HAP-1 (cell line): ENCODE measurements around the gene GPSM3.
"Not testable (repeated sequence)": the region's sequence is repeated elsewhere in the genome, so short reads cannot be mapped to it uniquely, and the experiment has no call there.

Experiments used
- DNase-seq, 2 experiments: peaks; one replicate each; pipeline ENCODE4 v3.0.0-alpha.2; 2016 to 2020; ENCODE audit warnings: low spot score in 2 of 2
- H3K27me3 ChIP-seq: fragments of 250-450 bp; sonication (Bioruptor Pico); 2 replicates; pipeline ENCODE4 v1.5.1; 2020; ENCODE audit warnings: low read depth, mild to moderate bottlenecking, moderate library complexity
- H3K36me3 ChIP-seq: fragments of 250-450 bp; sonication (Bioruptor Pico); replicated peaks from 2 replicates; pipeline ENCODE4 v1.5.1; 2020; ENCODE audit warnings: mild to moderate bottlenecking
- H3K4me1 ChIP-seq: fragments of 250-450 bp; sonication (Bioruptor Pico); 2 replicates; pipeline ENCODE4 v1.5.1; 2020; ENCODE audit warnings: mild to moderate bottlenecking
- H3K4me3 ChIP-seq: fragments of 250-450 bp; sonication (Bioruptor Pico); 2 replicates; pipeline ENCODE4 v1.5.1; 2020; ENCODE audit warnings: mild to moderate bottlenecking, moderate library complexity
- H3K9me3 ChIP-seq: fragments of 250-450 bp; sonication (Bioruptor Pico); 2 replicates; pipeline ENCODE4 v1.5.1; 2020; ENCODE audit warnings: mild to moderate bottlenecking, moderate library complexity
- in situ Hi-C: fragments of 300-500 bp; cut with MboI; formaldehyde crosslinking; loops from 3 replicates; pipeline ENCODE4 v1.14.3; 2020; ENCODE audit warnings: low sequenced_read_pairs, inconsistent platforms, mixed read lengths

Gene GPSM3

DNA sequence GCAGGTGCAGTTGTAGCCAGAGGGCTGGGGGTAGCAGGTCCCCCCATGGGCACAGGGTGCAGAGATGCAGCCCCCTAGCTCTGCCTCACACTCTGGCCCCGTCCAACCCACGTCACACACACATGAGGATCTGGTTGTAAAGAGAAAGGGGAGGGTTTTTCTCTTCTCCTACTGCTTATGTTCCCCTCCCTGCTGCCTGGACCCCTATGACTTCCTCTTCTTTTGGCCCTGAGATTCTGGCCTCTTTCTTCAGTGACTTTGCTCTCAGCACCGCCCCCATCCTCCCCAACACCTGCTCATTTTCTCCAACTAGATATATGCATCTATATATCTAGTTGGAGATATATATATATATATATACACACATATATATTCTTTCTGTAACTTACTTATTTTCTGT, 21.7 kb upstream of the GPSM3 start:
- Histone ChIP-seq H3K27me3 (no peaks in the 10 kb centered on the region), H3K36me3 (no peaks in the 10 kb centered on the region), H3K9me3 (no peaks in the 10 kb centered on the region), H3K4me1 (no peaks in the 10 kb centered on the region), H3K4me3 (no peak overlapping the region)
- in situ Hi-C loops: no loop called here
- DNase-seq: no peak

DNA sequence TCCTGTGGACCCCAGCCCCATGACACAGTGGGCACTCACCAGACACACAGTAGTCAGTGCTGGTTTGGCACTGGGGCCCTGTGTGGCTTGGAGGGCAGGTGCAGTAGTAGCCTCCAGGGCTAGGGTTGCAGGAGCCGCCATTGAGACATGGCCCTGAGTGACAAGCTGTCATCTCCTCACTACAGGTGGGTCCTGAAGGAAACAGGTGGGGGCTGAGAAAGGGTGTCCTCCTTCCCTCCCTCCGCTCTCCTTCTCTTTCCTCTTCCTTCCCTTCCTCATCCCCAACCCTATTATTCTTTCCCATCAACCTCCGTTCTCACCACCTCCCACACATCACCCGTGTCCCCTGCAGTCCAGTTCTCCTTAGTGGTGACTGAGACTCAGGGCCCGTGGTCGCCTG, 21.2 kb upstream of the GPSM3 start:
- Histone ChIP-seq H3K27me3 (no peaks in the 10 kb centered on the region), H3K4me1 (no peaks in the 10 kb centered on the region), H3K9me3 (no peaks in the 10 kb centered on the region), H3K4me3 (no peak overlapping the region), H3K36me3 (no peaks in the 10 kb centered on the region)
- in situ Hi-C loops: no loop called here
- no peak for DNase-seq

DNA sequence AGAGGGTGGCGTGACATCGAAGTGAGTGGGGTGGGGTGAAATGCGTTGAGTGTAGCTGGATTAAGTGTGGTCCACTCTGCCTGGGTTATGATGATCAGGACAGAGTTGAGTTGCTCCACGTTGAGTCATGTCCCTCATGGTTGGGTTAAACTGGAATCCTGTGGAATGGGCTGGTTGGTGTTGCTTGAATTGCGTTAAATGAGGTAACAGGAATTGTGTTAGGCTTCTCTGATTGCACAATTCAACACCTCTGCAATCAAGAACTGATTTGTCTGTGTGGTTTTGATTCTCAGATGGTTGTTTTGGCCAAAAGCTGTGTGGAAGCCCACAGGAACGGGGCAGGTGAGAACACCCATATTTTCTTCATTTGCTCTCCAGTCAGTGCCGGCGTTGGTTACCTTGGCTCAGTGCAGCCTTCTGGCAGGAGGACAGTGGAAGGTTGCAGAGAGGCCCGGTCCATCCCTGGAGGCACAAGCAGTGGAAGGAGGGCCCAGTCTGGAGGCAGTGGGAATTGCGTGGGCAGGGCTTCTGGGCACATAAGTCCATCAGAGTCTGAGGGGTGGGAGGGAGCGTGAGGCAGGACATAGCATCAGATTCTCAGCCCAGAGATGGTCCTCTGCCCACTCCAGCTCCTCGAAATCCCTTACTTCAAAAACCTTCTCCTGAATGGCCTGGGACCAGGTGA, 19.8 kb upstream of the GPSM3 start:
- in situ Hi-C loops: no loop called here
- Histone ChIP-seq H3K36me3 (no peaks in the 10 kb centered on the region), H3K4me1 (no peaks in the 10 kb centered on the region), H3K4me3 (no peak overlapping the region), H3K9me3 (no peaks in the 10 kb centered on the region), H3K27me3 (no peaks in the 10 kb centered on the region)
- DNase-seq: no peak

DNA sequence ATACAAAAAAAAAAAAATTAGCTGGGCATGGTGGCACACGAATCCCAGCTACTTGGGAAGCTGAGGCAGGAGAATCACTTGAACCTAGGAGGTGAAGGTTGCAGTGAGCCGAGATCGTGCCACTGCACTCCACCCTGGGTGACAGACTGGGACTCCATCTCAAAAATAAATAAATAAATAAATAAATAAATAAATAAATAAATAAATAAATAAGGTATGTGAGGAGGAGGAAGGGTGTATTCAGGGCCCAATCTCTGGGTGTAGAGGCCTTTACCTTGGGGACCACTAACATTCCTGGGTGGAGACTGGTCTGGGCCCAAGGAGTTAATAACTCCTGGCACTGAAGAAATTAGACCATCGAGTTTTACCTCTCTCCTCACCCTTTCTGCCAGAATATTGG, 19.0 kb upstream of the GPSM3 start:
- H3K27me3 ChIP-seq, DNase-seq, in situ Hi-C loops, H3K4me1 ChIP-seq, H3K36me3 ChIP-seq, H3K4me3 ChIP-seq, H3K9me3 ChIP-seq: not testable (repeated sequence)

DNA sequence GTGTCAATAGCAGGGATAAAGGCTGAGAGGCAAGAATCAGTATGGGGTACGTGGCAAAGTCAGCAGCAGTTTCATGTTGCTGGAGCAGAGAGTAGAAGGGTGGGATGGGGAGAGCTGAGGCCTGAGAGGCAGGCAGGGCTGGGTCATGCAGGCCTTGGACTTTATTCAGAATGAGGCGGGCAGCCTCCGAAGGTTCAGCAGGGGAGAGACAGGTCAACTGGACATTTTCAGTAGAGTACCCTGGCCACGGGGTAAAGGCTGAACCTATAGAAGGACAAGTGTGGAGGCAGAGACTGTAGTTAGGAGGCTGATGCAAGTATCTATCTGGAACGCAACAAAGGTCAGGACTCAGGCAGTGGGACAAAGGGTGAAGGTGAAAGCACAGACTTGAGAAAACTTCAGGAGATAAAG, 17.8 kb upstream of the GPSM3 start:
- H3K4me1 ChIP-seq: no peaks in the 10 kb centered on the region
- DNase-seq: no peak
- no peaks in the 10 kb centered on the region for H3K9me3 ChIP-seq
- no peak overlapping the region for H3K4me3 ChIP-seq
- H3K27me3 ChIP-seq: no peaks in the 10 kb centered on the region
- in situ Hi-C loops: no loop called here
- no peaks in the 10 kb centered on the region for H3K36me3 ChIP-seq

DNA sequence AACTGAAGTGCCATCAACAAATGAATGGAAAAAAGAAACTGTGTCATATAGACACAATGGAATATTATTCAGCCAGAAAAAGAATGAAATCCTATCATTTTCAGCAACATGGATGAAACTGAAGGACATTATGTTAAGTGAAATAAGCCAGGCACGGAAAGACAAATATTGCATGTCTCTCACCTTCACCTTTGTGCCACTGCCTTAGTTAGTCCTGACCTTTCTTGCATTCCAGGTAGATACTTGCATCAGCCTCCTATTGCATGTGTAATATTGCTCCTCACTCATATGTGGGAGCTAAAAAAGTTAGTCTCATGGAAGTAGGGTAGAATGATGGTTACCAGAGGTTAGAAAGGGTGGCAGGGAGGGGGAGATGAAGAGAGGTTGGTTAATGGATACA, 16.6 kb upstream of the GPSM3 start:
- H3K9me3 ChIP-seq: no peaks in the 10 kb centered on the region
- no peaks in the 10 kb centered on the region for H3K4me1 ChIP-seq
- 0 out of 2 replicates have a peak, but pooled peaks cover 2% of the 10 kb centered on the region for H3K27me3 ChIP-seq
- in situ Hi-C loops: no loop called here
- no peak for DNase-seq
- no peaks in the 10 kb centered on the region for H3K36me3 ChIP-seq
- no peak overlapping the region for H3K4me3 ChIP-seq

DNA sequence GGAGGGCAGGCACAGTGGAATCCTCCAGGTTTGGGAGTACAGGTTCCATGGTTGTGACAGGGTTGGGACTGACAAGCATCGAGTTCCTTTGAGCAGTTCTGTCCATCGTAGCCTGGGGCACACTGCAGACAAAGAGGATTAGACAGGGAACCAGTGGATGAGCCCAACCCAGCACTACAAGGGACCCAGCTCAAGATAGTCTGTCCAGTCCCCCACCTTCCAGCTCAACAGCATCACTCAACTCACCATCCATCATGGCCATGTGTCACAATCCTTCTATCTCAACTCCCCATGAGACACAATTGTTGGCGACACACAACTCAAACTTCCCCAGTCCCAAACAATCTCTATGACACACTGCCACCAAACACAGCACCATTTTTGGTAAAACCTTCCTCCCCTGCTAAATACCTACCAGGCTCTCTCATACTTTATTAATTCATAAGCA, 11.8 kb upstream of the GPSM3 start:
- in situ Hi-C loops: no loop called here
- H3K36me3 ChIP-seq: no peaks in the 10 kb centered on the region

DNA sequence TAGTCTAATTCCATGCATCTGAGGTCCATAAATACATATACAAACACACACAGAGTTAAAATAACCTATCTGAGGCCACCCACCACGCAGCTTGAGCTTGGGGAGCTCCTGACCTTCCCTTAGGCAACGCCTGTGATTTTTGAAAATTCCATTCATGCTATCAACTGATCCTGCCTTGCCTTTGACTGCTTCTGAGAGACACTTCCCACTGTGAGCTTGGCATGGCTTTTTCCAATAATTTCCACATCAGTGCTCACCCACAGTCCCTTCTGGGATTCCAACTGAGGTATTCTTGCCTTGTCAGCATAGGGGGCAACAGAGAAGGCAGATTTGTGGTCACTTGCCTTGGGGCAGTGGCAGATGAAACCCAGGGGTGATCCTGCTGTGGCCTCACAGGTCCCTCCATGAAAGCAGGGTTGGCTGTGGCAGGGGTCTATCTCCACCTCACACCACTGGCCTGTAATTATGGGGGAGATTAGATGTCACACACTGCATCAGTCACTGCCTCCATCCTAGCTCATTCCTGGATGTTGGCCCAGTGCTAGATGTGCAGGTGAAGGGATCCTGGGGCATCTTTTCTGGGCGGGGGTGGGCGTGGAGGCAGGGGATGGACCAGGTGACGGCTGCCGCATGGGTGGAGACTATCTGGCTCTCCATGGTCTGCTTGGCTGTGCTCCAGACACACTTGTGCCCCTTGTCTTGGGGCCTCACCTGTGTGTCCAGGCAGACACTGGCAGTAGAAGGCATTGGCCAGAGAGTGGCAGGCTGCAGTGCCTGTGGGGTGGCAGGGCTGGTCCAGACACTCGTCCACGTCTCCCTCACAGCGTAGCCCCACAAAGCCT, 11.2 kb upstream of the GPSM3 start:
- in situ Hi-C loops: no loop called here

More for the DNA sequence above, 11.8 kb upstream of the GPSM3 start:
- no peak for DNase-seq
- Histone ChIP-seq H3K9me3 (no peaks in the 10 kb centered on the region), H3K4me3 (no peak overlapping the region), H3K27me3 (0 out of 2 replicates have a peak, but pooled peaks cover 2% of the 10 kb centered on the region), H3K4me1 (no peaks in the 10 kb centered on the region)

DNA sequence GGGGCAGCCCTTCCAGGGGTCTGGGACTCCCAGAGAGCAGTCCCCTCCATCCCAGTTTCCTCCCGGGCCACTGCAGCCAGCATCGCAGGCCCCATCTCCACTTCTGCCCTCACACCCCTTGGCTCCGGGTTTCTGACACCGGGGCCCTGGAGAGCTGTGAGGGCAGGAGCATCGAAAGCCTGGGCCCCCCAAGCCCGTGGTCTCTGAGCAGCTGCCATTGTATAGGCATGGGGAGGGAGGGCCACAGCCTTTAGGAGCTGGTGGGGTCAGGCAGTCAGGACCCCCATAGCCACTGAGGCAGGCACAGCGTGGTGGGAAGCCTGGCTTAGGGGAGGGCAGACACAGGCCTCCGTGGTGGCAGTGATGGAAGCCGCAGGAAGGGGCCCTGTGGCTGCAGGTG, 9.7 kb upstream of the GPSM3 start:
- Histone ChIP-seq H3K9me3 (no peaks in the 10 kb centered on the region), H3K4me1 (no peaks in the 10 kb centered on the region), H3K36me3 (no peaks in the 10 kb centered on the region), H3K27me3 (0 out of 2 replicates have a peak, but pooled peaks cover 2% of the 10 kb centered on the region), H3K4me3 (no peak overlapping the region)
- in situ Hi-C loops: no loop called here
- no peak for DNase-seq

More for the DNA sequence above, 11.2 kb upstream of the GPSM3 start:
- no peak for DNase-seq
- H3K4me1 ChIP-seq: no peaks in the 10 kb centered on the region
- 0 out of 2 replicates have a peak, but pooled peaks cover 2% of the 10 kb centered on the region for H3K27me3 ChIP-seq
- H3K4me3 ChIP-seq: no peak overlapping the region
- no peaks in the 10 kb centered on the region for H3K36me3 ChIP-seq
- no peaks in the 10 kb centered on the region for H3K9me3 ChIP-seq

DNA sequence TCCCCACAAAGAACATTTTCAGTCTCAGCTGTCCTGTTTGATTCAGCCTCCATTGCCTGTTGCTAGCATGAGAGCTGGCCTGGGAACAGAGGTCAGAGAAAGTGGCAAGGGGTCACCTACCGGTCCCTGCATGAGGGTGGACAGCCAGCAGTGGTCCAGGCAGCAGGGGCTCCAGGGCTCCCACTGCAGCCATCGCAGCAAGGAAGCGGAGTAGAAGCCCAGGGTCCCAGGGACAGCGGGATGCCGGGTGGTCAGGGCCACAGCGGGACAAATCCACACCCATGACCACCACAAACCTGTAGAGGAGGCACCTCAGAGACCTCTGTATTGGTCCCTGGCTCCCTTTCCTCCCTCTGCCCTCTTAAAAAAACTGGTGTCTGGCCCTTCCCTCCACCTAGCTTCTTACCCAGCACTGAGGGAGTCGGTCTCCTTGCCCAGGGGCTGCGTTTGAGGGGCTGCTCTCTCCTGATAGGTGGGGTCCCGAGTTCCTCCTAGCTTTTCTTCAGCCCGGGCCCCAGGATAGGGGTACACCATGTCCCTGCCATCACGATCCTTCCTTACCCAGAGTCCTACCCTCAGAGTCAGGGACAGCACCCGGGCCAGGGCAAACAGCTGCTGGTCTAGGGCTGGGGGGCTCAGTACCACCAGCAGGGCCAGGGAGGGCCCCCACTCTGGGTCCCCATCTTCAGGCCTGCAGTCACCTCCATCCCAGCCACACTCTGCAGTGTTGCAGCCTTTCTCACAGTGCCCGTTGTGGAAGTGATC, 8.4 kb upstream of the GPSM3 start:
- 0 out of 2 replicates have a peak, but pooled peaks cover 2% of the 10 kb centered on the region for H3K27me3 ChIP-seq
- no peak overlapping the region for H3K4me3 ChIP-seq
- peaks cover 7% of the 10 kb centered on the region for H3K4me1 ChIP-seq
- no peak for DNase-seq
- H3K9me3 ChIP-seq: no peaks in the 10 kb centered on the region
- H3K36me3 ChIP-seq: no peaks in the 10 kb centered on the region
- in situ Hi-C loops: no loop called here

DNA sequence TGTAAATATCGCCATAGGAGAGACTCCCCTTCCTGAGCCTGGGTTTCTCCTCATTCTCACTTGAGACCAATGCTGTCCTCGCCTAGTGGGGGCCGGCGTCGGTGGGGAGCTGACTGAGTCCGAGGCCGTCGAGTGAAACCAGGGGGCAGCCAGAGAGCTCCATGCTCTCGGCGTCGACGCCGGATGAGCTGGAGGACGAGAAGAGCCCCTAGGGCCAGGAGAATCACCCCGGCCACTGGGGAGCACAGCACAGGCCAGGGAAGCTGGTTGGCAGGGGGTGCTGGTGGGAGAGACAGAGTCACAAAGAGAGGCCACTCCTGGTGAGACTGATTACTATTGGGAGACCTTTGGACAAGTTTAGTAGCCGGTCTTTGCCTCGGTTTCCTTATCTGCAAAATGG, 6.4 kb upstream of the GPSM3 start:
- Histone ChIP-seq H3K4me1 (peaks cover 12% of the 10 kb centered on the region), H3K36me3 (no peaks in the 10 kb centered on the region), H3K27me3 (no peaks in the 10 kb centered on the region), H3K4me3 (no peak overlapping the region), H3K9me3 (no peaks in the 10 kb centered on the region)
- in situ Hi-C loops: no loop called here
- no peak for DNase-seq

DNA sequence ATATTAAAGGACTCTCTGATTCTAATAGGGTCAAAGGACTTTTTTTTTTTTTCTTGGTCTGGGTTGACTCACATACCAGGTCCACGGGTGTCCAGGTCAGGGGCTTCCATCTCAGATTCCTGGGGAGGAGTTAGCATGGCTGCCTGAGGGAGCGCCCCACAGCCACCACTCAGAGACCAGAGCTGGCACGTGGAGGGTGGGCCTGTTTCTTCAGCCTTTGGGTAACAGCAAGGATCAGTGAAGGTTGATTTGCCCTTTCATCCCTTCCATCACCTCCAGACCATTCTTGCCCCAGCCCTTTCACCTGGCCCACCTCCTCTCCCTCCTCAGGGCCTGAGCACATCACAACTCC, 5.9 kb upstream of the GPSM3 start:
- H3K36me3 ChIP-seq: no peaks in the 10 kb centered on the region
- no peaks in the 10 kb centered on the region for H3K27me3 ChIP-seq
- in situ Hi-C loops: no loop called here
- H3K4me1 ChIP-seq: peaks cover 12% of the 10 kb centered on the region
- H3K9me3 ChIP-seq: no peaks in the 10 kb centered on the region
- DNase-seq: no peak
- no peak overlapping the region for H3K4me3 ChIP-seq

DNA sequence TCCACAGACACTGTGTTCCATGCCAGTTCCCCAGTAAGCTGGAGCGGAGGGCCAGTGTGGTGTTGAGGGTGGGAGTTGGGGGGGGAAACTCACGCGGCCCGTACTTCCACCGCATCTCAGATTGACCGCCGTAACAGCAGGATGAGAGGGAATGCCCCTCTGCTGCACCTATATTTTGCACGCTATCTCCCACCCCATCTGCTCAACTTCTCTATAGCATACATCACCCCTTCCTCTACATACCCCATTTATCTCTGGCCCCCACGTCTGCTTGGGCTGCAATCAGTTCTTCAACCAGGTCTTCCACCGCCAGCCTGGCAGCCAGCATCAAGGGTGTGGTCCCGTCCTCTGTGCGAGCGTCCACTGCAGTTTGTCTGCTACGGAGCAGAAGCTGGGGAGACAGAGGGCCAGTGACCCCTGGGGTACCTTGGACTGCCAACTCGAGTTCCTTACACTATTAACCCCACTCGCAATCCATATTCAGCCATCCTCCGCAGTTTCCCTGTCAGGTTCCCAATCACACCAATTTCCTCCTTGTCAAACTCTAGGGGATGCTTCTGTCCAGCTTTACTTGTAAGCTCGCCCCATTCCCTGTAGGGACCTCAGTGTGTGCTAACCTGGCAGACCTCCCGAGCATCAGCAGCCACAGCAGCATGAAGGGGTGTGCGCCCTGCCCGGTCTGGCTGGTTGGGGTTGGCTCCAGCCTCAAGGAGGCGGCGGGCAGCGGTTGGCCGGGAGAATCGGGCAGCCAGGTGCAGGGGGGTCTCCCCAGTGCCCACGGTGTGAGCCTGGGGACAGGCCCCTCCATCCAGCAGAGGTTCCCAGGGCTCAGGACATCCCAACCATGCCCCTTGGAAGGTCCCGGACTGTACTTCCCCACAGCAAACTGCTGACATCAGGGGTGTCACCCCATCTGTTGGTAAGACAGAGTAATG, 4.5 kb upstream of the GPSM3 start:
- Histone ChIP-seq H3K36me3 (no peaks in the 10 kb centered on the region), H3K4me1 (peaks cover 12% of the 10 kb centered on the region), H3K9me3 (no peaks in the 10 kb centered on the region), H3K4me3 (peak overlapping the region; percentile 49), H3K27me3 (no peaks in the 10 kb centered on the region)
- DNase-seq: no peak
- in situ Hi-C loops: no loop called here
